ENCODE measurements around the gene BNC2.

Gene BNC2

GRCh38 chr9:16668734-16669295 lies 201.7 kb downstream of the BNC2 start:
- H3K4me1 ChIP-seq (ENCODE audit: control insufficient read depth, insufficient read depth, low read length): peaks cover 5% of the 10 kb centered on the region; the same call in 1 of the 2 replicates
- H3K4me3 ChIP-seq (ENCODE audit: low read depth, low read length): no peak overlapping the region
- no peak for TF ChIP-seq AEBP2 (tag by site-specific recombination; IDR thresholded peaks at IDR 0.05; ENCODE audit: borderline replicate concordance)
- TF ChIP-seq ZNF423 (tag by site-specific recombination; IDR thresholded peaks at IDR 0.05): no peak
- no peak for TF ChIP-seq ZNF157 (tag by site-specific recombination; IDR thresholded peaks at IDR 0.05)
- TF ChIP-seq MZF1 (tag by site-specific recombination; IDR thresholded peaks at IDR 0.05; ENCODE audit: borderline replicate concordance): no peak
- no peak for TF ChIP-seq PATZ1 (tag by site-specific recombination; IDR thresholded peaks at IDR 0.05)
- no peak for TF ChIP-seq SALL2 (tag by site-specific recombination; IDR thresholded peaks at IDR 0.05; ENCODE audit: borderline replicate concordance)
- no peak for TF ChIP-seq ZSCAN5A (tag by site-specific recombination; IDR thresholded peaks at IDR 0.05)
- no peak for TF ChIP-seq ZNF501 (tag by site-specific recombination; IDR thresholded peaks at IDR 0.05)
- TF ChIP-seq ZNF596 (tag by site-specific recombination; IDR thresholded peaks at IDR 0.05): no peak
- no peak for TF ChIP-seq ZNF433 (tag by site-specific recombination; IDR thresholded peaks at IDR 0.05; ENCODE audit: low read depth)
- TF ChIP-seq ZNF555 (tag by site-specific recombination; conservative IDR thresholded peaks at IDR 0.05): no peak
- no peak for TF ChIP-seq ZNF426 (tag by site-specific recombination; IDR thresholded peaks at IDR 0.05)
- TF ChIP-seq ZNF76 (tag by site-specific recombination; IDR thresholded peaks at IDR 0.05; ENCODE audit: borderline replicate concordance, low read depth): no peak
- TF ChIP-seq ZNF19 (tag by site-specific recombination; IDR thresholded peaks at IDR 0.05; ENCODE audit: low read depth): no peak
- no peak for TF ChIP-seq ZNF792 (tag by site-specific recombination; IDR thresholded peaks at IDR 0.05)
- no peak for TF ChIP-seq TCF7L2 (IDR thresholded peaks at IDR 0.05; ENCODE audit: borderline replicate concordance, low read depth, low read length)
- no peak overlapping the region for H3K27ac ChIP-seq (ENCODE audit: extremely low read depth, low read depth, low read length)
- CTCF ChIA-PET: no interaction called here
- POLR2A ChIA-PET: no interaction called here
- H3K9me3 ChIP-seq (ENCODE audit: control insufficient read depth, insufficient read depth, low read depth, low read length): no peaks in the 10 kb centered on the region
- H3K36me3 ChIP-seq (ENCODE audit: control insufficient read depth in 2 of 2, insufficient read depth in 1 of 2, low read length in 2 of 2): no peaks in the 10 kb centered on the region

GRCh38 chr9:16664211-16664610 lies 206.3 kb downstream of the BNC2 start:
- Histone ChIP-seq H3K4me1 (ENCODE audit: control insufficient read depth, insufficient read depth, low read length) (no peaks in the 10 kb centered on the region), H3K4me3 (ENCODE audit: low read depth, low read length) (no peak overlapping the region), H3K36me3 (ENCODE audit: control insufficient read depth in 2 of 2, insufficient read depth in 1 of 2, low read length in 2 of 2) (no peaks in the 10 kb centered on the region), H3K27ac (ENCODE audit: extremely low read depth, low read depth, low read length) (no peak overlapping the region), H3K9me3 (ENCODE audit: control insufficient read depth, insufficient read depth, low read depth, low read length) (no peaks in the 10 kb centered on the region)
- POLR2A ChIA-PET: no interaction called here
- CTCF ChIA-PET: no interaction called here
- TF ChIP-seq PRDM4 (tag by site-specific recombination; IDR thresholded peaks at IDR 0.05): no peak
- no peak for TF ChIP-seq ZBTB26 (tag by site-specific recombination; optimal IDR thresholded peaks at IDR 0.05)
- TF ChIP-seq ZNF510 (tag by site-specific recombination; IDR thresholded peaks at IDR 0.05; ENCODE audit: insufficient replicate concordance): no peak
- TF ChIP-seq ZIC2 (tag by site-specific recombination; IDR thresholded peaks at IDR 0.05): no peak
- TF ChIP-seq ZBTB8A (tag by site-specific recombination; IDR thresholded peaks at IDR 0.05): no peak
- TF ChIP-seq OVOL3 (tag by site-specific recombination; IDR thresholded peaks at IDR 0.05): no peak
- no peak for TF ChIP-seq BCL6B (tag by site-specific recombination; IDR thresholded peaks at IDR 0.05)
- no peak for TF ChIP-seq ZNF146 (tag by site-specific recombination; IDR thresholded peaks at IDR 0.05)
- TF ChIP-seq ZNF610 (tag by site-specific recombination; IDR thresholded peaks at IDR 0.05; ENCODE audit: borderline replicate concordance): no peak
- TF ChIP-seq MEIS1 (CRISPR knock-in tag; IDR thresholded peaks at IDR 0.05; ENCODE audit: borderline replicate concordance): no peak

Measured in HEK293 (cell line).